NCI-H2227 (cell line): ENCODE data around the gene BPIFB1.

Source experiments
- DNase-seq: peaks from one replicate; lab custom pipeline; 2025; ENCODE audit not compliant: unreplicated experiment; lab: John Stamatoyannopoulos, UW

The BPIFB1 gene

GRCh38 chr20:33322456-33322855 lies 39.4 kb downstream of the BPIFB1 start:
- no peak for DNase-seq

- DNase-seq: no peak
Observed at GRCh38 chr20:33323236-33323635, 40.2 kb downstream of the BPIFB1 start.

GRCh38 chr20:33325350-33325749 lies 42.3 kb downstream of the BPIFB1 start:
- no peak for DNase-seq

GRCh38 chr20:33328157-33329137 lies 45.4 kb downstream of the BPIFB1 start:
- DNase-seq: no peak

GRCh38 chr20:33332905-33333456 lies 50.0 kb downstream of the BPIFB1 start:
- DNase-seq: no peak

GRCh38 chr20:33333616-33334015 lies 50.6 kb downstream of the BPIFB1 start:
- DNase-seq: no peak

GRCh38 chr20:33334111-33334510 lies 51.1 kb downstream of the BPIFB1 start:
- DNase-seq: no peak

- DNase-seq: no peak
Observed at GRCh38 chr20:33336375-33336774, 53.4 kb downstream of the BPIFB1 start.

DNA sequence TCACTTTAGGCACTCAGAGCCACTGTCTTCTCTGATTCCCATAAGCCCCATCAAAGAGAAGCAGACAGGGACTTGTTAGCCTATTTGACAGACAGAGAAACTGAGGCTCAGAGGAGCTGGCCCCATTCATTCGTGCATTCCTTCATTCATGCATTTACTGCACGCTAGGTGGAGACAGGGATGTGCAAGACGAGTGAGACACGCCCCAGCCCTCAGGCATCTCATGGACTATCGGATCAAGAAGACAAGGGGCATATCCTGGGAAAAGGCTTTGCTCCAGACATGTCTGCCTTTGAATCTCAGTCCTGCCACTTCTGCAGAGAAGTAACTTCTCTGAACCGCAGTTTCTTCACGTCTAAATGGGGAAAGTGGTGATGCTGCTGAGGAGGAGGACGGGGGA lies 54.1 kb downstream of the BPIFB1 start:
- no peak for DNase-seq

- DNase-seq: no peak
Observed at GRCh38 chr20:33337531-33338165, 54.6 kb downstream of the BPIFB1 start.

- no peak for DNase-seq
Observed at GRCh38 chr20:33338467-33339258, 55.6 kb downstream of the BPIFB1 start.

GRCh38 chr20:33339515-33340058 lies 56.6 kb downstream of the BPIFB1 start:
- DNase-seq: no peak

DNA sequence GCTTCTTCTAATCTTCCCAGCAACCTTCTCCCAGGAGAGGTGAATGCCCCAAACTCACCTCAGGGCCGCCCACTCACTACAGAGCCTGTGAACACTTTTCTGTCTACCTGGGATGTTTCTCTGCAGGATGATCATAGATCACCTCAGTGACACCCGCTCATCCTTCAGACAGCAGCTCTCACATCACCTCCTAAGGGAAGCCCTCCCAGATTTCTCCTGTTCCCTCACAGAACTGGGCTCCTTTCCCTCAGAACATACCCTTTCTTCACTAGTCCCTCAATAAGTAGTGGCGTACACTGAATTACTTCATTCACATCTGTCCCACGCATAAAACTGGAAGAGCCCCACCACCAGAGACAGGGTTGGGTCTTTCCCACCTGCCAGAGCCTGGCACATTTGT lies 60.5 kb downstream of the BPIFB1 start:
- no peak for DNase-seq

DNA sequence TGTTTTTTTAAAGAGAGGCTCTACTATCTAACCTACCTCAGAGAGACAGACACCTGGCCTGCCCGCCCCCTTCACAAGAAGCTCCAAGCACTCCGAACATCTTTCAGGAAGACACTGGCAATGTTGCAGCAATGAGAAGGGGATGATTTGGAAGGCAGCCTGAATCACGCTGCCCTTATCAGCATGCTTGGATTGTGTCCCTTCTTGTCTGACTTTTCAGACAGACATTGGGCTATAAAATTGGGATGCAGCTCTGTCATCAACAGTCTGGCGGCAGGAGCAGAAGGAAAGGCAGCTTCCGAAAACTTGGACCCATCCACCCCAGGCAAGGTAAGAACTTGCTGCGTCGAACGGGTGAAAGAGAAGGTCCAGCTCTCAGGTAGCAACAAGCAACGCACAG lies 62.3 kb downstream of the BPIFB1 start:
- no peak for DNase-seq

DNA sequence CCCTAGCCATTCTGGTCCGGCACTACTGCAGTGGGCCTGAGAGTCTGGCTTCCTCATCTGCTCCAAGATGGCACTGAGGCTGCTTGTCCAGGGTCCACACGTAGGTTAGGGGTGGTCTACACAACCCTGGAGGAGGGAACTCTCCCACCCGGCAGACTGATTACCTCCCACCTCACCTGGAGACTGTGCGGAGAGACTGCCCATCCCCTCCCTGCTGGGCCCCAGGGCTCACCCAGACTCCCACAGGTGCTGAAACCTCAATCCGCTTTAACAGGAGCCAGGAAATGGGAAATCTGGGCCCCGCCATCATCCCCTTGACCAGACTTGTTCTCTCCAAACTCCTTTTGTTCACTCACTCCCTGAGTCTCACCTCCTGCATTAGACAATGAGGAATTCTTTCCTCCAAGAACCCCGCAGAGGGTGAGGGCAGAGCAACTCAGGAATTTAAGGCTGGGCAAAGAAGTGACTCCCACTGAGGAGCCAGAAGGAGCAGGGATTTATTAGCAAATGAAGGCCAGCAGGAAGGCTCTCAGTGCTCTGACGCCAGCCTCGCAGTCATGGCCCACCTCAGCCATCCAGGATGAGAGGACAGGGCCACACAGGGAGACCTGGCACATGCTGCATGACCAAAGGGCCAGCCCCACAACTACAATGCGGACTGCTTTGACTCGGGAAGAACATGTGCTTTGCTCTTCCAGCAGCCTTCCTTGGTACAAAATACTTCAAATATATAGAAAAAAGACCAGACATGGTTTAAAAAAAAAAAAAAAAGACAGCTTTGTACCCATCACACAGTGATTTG lies 65.3 kb downstream of the BPIFB1 start:
- DNase-seq: no peak

GRCh38 chr20:33349493-33349892 lies 66.5 kb downstream of the BPIFB1 start:
- DNase-seq: no peak

GRCh38 chr20:33351696-33352095 lies 68.7 kb downstream of the BPIFB1 start:
- no peak for DNase-seq

GRCh38 chr20:33352258-33353012 lies 69.4 kb downstream of the BPIFB1 start:
- DNase-seq: no peak

- DNase-seq: no peak
Observed at GRCh38 chr20:33353013-33353402, 70.0 kb downstream of the BPIFB1 start.
